ENCODE results near the gene NTN1.
A peak's percentile ranks its signal among the peaks of the same experiment; 100 is the strongest.
"Not testable (repeated sequence)": the region's sequence is repeated elsewhere in the genome, so short reads cannot be mapped to it uniquely, and the experiment has no call there.

The NTN1 gene

DNA sequence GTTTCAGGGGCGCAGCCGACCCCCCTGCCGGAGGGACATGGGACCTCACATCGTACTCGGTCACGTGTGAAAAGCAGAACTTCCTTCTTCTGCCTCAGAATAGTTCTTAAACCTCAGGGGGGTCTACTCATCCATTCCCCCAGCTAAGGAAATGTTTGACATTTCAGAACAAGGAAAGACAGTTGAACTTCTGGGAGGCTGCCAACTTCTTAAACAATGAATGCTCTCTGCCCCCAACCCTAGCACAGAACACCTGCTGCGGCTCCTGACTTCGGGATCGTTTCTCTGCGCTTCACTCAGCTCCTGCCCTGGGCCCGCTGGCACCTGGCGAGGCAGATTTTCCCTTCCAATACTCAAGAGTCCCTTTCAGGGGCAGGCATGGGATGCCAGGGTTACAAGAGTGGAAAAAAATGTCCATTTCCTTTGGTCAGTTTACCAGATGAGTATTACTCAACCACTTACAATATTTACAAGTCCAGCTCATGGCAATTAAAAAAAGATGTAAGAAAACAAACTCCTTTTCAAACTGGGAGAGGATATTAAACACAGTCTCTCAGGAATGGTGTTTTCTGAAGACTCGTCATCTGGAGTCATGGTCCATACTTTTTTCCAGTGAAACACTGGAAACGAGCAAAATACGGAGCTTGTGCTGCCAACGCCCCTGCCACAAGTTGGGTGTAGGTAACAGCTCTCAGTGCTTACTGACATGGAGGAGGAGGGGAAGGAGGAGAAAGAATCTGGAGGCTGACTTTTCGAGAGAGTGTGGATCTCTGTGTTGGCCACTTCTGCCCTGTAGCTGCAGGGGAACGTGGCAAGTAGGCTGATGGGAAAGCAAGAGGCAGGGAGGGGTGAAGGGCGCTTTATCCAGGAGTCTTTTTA, 235.7 kb downstream of the NTN1 start:
- Histone ChIP-seq H3K9me3 (ENCODE audit: control insufficient read depth in 5 of 5, low read length in 5 of 5) (no peaks in the 10 kb centered on the region), H3K4me1 (ENCODE audit: control insufficient read depth in 5 of 5, insufficient read depth in 5 of 5, low read length in 5 of 5) (peaks cover 1 to 43% (median 20%) of the 10 kb centered on the region in 5 donors), H3K4me3 (ENCODE audit: low read depth in 1 of 5, low read length in 5 of 5) (no peak overlapping the region), H3K9ac (ENCODE audit: low read length in 5 of 5) (peak overlapping the region in 1 of 5 donors; percentile 21), H3K27me3 (ENCODE audit: control insufficient read depth in 5 of 5, insufficient read depth in 4 of 5, low read length in 5 of 5) (no peaks in the 10 kb centered on the region), H3K27ac (ENCODE audit: low read depth, low read length) (no peak overlapping the region), H3K36me3 (ENCODE audit: control insufficient read depth in 5 of 5, insufficient read depth in 5 of 5, low read length in 5 of 5) (peaks cover 0 to 2% (median 0%) of the 10 kb centered on the region in 5 donors)

DNA sequence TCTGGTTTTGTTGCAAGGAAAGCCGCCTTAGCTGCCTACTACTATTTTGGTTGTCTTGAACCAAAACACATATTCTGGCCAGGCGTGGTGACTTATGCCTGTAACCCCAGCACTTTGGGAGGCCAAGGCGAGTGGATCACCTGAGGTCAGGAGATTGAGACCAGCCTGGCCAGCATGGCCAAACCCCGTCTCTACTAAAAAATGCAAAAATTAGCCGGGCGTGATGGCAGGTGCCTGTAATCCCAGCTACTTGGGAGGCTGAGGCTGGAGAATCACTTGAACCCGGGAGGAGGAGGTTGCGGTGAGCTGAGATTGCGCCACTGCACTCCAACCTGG, 236.3 kb downstream of the NTN1 start:
- not testable (repeated sequence) for H3K27me3 ChIP-seq (ENCODE audit: control insufficient read depth in 5 of 5, insufficient read depth in 4 of 5, low read length in 5 of 5); H3K27ac ChIP-seq (ENCODE audit: low read depth, low read length); H3K9me3 ChIP-seq (ENCODE audit: control insufficient read depth in 5 of 5, low read length in 5 of 5); H3K4me3 ChIP-seq (ENCODE audit: low read depth in 1 of 5, low read length in 5 of 5); H3K9ac ChIP-seq (ENCODE audit: low read length in 5 of 5); H3K36me3 ChIP-seq (ENCODE audit: control insufficient read depth in 5 of 5, insufficient read depth in 5 of 5, low read length in 5 of 5)
- peaks cover 1 to 45% (median 20%) of the 10 kb centered on the region in 5 donors for H3K4me1 ChIP-seq (ENCODE audit: control insufficient read depth in 5 of 5, insufficient read depth in 5 of 5, low read length in 5 of 5)

DNA sequence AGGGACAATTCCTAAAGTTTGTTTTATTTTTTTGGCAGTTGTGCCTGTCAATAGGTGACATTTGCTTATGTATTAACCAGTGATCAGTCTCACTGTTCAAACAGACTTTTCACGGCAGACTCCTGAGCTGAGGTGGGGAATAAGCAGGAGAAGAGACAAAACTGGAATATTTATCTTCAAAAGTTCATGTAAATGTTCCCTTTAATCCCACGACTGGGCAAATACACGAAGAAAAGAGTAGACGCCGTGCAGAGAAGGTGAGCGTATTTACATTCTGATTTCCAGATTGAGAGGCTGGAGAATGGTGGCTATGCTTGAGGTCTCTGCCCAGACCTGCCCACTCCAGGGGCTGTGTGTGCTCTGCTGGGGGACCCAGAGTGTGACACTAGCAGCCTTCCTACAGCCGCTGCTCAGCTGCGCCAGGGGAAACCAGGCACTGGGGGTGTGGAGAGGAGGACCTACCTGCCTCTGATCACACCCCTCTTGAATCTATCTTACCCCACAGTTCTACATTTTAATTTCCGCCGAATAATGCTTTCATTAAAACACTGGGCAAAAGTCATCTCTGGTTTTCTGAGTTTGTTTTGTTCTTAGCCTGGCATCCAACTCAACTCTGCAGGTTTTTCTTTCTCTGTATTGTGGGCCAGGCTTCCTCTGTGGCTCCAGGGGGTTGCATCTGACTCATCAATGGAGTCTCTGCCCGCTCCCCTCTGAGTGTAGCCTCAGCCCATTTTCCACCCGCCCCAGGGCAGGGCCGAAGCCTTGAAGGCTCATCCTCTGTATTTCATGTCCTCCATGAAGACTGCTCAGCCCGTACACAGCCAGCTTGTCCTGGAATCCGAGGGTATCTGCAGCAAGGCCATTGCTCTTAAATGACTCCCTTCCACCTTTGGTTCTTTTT, 237.1 kb downstream of the NTN1 start:
- no peaks in the 10 kb centered on the region for H3K27me3 ChIP-seq (ENCODE audit: control insufficient read depth in 5 of 5, insufficient read depth in 4 of 5, low read length in 5 of 5)
- no peak overlapping the region for H3K4me3 ChIP-seq (ENCODE audit: low read depth in 1 of 5, low read length in 5 of 5)
- H3K36me3 ChIP-seq (ENCODE audit: control insufficient read depth in 5 of 5, insufficient read depth in 5 of 5, low read length in 5 of 5) = no peaks in the 10 kb centered on the region
- no peak overlapping the region for H3K27ac ChIP-seq (ENCODE audit: low read depth, low read length)
- peaks cover 1 to 45% (median 20%) of the 10 kb centered on the region in 5 donors for H3K4me1 ChIP-seq (ENCODE audit: control insufficient read depth in 5 of 5, insufficient read depth in 5 of 5, low read length in 5 of 5)
- H3K9me3 ChIP-seq (ENCODE audit: control insufficient read depth in 5 of 5, low read length in 5 of 5) = no peaks in the 10 kb centered on the region
- no peak overlapping the region for H3K9ac ChIP-seq (ENCODE audit: low read length in 5 of 5)

DNA sequence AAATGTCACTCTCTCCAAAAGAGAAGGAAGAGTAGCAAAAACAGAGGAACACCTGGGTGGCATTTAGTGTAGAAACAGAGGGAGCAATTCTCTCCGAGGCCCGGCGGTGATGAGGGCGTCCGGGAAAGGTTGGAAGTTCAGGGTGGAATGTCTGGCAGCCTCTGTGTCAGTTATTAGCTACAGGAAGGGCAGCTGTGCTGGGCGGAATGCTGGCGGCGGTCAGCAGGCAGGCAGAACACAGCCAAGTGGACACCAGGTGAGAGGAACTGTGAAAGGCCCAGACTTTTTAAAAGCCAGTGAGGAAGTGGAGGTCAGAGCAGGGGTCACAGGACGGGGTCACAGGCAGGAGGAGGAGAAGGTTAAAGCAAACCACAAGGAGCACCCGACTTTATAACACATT, 238.1 kb downstream of the NTN1 start:
- Histone ChIP-seq H3K4me3 (ENCODE audit: low read depth in 1 of 5, low read length in 5 of 5) (no peak overlapping the region), H3K4me1 (ENCODE audit: control insufficient read depth in 5 of 5, insufficient read depth in 5 of 5, low read length in 5 of 5) (peaks cover 1 to 45% (median 20%) of the 10 kb centered on the region in 5 donors), H3K9me3 (ENCODE audit: control insufficient read depth in 5 of 5, low read length in 5 of 5) (peaks cover 0 to 6% (median 0%) of the 10 kb centered on the region in 5 donors), H3K36me3 (ENCODE audit: control insufficient read depth in 5 of 5, insufficient read depth in 5 of 5, low read length in 5 of 5) (no peaks in the 10 kb centered on the region), H3K27ac (ENCODE audit: low read depth, low read length) (no peak overlapping the region), H3K27me3 (ENCODE audit: control insufficient read depth in 5 of 5, insufficient read depth in 4 of 5, low read length in 5 of 5) (no peaks in the 10 kb centered on the region), H3K9ac (ENCODE audit: low read length in 5 of 5) (no peak overlapping the region)

DNA sequence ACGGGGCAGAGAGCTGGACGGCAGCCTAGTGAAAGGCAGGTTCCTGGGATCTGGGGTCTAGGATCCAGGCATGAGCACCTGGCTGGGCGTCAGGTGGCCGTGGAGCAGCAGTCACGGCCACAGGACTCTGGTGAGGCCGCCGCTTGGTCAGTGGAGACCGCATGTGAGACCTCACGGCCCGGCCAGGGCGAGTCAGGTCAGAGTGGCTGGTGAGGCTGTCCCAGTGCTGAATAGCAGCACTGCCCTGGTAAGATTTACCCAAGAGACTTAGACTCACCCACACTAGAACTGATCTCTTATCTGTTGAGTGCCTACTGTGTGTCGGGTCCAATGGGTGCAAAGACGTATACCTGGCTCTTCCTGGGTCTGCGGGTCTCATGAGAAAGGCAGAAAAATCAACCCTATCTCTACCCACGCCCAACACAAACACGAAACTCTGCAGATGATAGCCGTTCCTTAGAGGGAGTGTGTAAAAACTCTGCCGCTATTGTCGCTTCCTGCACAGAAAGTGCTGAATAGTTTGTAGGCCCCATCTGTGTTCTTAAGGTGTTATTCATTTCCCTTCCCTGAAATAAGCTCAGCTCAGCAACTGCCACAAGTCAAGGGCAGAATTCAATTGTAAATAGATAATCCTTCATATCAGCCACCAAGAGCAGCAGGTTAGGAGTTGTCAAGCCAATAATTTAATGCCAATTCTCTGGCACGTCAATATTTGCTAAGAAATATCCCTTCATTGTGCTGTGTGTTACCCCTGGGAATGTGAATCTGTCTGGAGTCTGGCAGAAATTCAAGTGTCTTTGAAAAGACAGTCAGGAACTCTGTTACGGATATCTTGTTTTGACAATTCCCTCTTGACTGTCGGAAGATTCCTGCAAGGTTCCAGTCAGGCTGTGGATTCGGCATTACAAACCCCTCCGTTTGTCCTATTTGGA, 240.0 kb downstream of the NTN1 start:
- Histone ChIP-seq H3K27ac (ENCODE audit: low read depth, low read length) (no peak overlapping the region), H3K36me3 (ENCODE audit: control insufficient read depth in 5 of 5, insufficient read depth in 5 of 5, low read length in 5 of 5) (peaks cover 0 to 5% (median 0%) of the 10 kb centered on the region in 5 donors), H3K9me3 (ENCODE audit: control insufficient read depth in 5 of 5, low read length in 5 of 5) (peaks cover 0 to 6% (median 0%) of the 10 kb centered on the region in 5 donors), H3K4me3 (ENCODE audit: low read depth in 1 of 5, low read length in 5 of 5) (no peak overlapping the region), H3K9ac (ENCODE audit: low read length in 5 of 5) (no peak overlapping the region), H3K27me3 (ENCODE audit: control insufficient read depth in 5 of 5, insufficient read depth in 4 of 5, low read length in 5 of 5) (no peaks in the 10 kb centered on the region), H3K4me1 (ENCODE audit: control insufficient read depth in 5 of 5, insufficient read depth in 5 of 5, low read length in 5 of 5) (peaks cover 1 to 44% (median 18%) of the 10 kb centered on the region in 5 donors)

DNA sequence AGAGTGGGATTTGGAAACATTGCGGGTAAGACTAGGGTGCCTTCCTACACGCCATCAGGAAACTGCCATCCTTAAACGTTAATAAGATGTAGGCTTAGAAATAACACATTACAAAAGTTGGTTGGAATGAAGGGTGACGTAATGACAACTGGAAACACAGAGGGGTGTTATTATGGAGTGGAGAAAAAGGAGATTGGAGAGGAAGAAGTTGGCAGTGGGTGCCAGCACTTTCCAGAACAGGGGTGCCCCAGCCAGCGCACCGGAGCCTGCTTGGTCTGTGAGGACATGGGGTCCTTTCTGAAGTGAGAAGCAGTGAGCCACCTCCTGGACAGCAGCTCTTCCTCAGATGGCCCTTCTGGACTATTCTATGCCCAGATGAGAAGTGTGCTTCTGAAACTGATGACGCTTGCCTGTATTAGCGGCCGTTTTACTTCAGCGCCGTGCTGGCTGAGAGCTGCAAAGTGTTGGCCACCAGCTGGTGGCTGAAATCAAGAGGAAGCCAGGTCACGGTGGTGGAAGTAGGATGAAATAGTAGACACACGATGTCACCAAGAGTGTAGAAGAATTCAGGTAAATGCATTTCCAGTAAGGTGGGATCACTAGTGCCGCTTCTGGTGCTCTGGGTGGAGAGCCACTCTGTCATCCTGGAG, 244.8 kb downstream of the NTN1 start:
- H3K9ac ChIP-seq (ENCODE audit: low read length in 5 of 5) = no peak overlapping the region
- no peaks in the 10 kb centered on the region for H3K27me3 ChIP-seq (ENCODE audit: control insufficient read depth in 5 of 5, insufficient read depth in 4 of 5, low read length in 5 of 5)
- H3K9me3 ChIP-seq (ENCODE audit: control insufficient read depth in 5 of 5, low read length in 5 of 5) = peaks cover 0 to 6% (median 0%) of the 10 kb centered on the region in 5 donors
- H3K36me3 ChIP-seq (ENCODE audit: control insufficient read depth in 5 of 5, insufficient read depth in 5 of 5, low read length in 5 of 5) = peaks cover 0 to 5% (median 5%) of the 10 kb centered on the region in 5 donors
- H3K4me3 ChIP-seq (ENCODE audit: low read depth in 1 of 5, low read length in 5 of 5) = no peak overlapping the region
- H3K27ac ChIP-seq (ENCODE audit: low read depth, low read length) = no peak overlapping the region
- H3K4me1 ChIP-seq (ENCODE audit: control insufficient read depth in 5 of 5, insufficient read depth in 5 of 5, low read length in 5 of 5) = peaks cover 1 to 10% (median 8%) of the 10 kb centered on the region in 5 donors

DNA sequence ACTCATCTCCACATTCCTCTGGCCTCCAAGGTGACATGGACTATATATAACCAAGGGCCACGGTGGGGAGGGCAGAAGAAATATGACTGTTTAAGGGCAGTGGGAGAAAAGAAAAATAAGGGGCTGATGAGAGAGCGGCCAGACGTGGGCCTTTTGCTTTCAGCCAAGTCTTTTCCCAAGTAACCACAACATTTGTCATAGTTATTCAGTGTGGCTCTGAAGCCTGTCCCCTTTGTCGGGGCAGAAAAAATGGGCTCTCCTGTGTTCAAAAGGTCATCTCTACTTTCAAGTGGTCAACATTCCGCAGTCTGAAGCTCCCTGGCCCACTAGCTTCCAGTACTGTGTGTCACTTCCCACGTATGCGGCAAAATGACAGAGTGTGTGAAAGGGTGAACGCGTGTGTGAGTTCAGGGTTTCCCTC, 245.4 kb downstream of the NTN1 start:
- peaks cover 0 to 5% (median 3%) of the 10 kb centered on the region in 5 donors for H3K4me1 ChIP-seq (ENCODE audit: control insufficient read depth in 5 of 5, insufficient read depth in 5 of 5, low read length in 5 of 5)
- H3K9me3 ChIP-seq (ENCODE audit: control insufficient read depth in 5 of 5, low read length in 5 of 5) = peaks cover 0 to 6% (median 0%) of the 10 kb centered on the region in 5 donors
- H3K36me3 ChIP-seq (ENCODE audit: control insufficient read depth in 5 of 5, insufficient read depth in 5 of 5, low read length in 5 of 5) = peaks cover 0 to 5% (median 5%) of the 10 kb centered on the region in 5 donors
- H3K27ac ChIP-seq (ENCODE audit: low read depth, low read length) = no peak overlapping the region
- no peak overlapping the region for H3K9ac ChIP-seq (ENCODE audit: low read length in 5 of 5)
- H3K27me3 ChIP-seq (ENCODE audit: control insufficient read depth in 5 of 5, insufficient read depth in 4 of 5, low read length in 5 of 5) = no peaks in the 10 kb centered on the region
- no peak overlapping the region for H3K4me3 ChIP-seq (ENCODE audit: low read depth in 1 of 5, low read length in 5 of 5)

DNA sequence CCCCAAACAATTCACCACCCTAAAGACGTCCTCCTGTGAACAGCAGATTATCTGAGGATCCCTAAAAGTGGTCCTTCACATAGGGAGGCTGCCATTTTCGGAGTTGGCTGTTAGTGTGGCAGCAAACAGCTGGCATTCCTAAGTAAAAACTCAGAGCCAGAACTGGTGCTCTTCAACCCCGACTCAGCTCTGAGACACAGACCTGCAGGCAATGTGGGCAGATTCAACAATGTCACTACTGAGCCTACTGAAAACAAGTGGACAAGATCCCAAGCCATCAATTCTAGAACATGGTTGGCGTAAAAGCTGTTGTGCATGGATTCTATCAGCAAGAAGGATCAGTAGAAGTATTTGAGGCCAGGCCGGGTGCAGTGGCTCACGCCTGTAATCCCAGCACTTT, 247.2 kb downstream of the NTN1 start:
- Histone ChIP-seq H3K4me1 (ENCODE audit: control insufficient read depth in 5 of 5, insufficient read depth in 5 of 5, low read length in 5 of 5) (peaks cover 0 to 10% (median 5%) of the 10 kb centered on the region in 5 donors), H3K4me3 (ENCODE audit: low read depth in 1 of 5, low read length in 5 of 5) (no peak overlapping the region), H3K27ac (ENCODE audit: low read depth, low read length) (no peak overlapping the region), H3K27me3 (ENCODE audit: control insufficient read depth in 5 of 5, insufficient read depth in 4 of 5, low read length in 5 of 5) (no peaks in the 10 kb centered on the region), H3K9me3 (ENCODE audit: control insufficient read depth in 5 of 5, low read length in 5 of 5) (peaks cover 0 to 6% (median 0%) of the 10 kb centered on the region in 5 donors), H3K9ac (ENCODE audit: low read length in 5 of 5) (no peak overlapping the region), H3K36me3 (ENCODE audit: control insufficient read depth in 5 of 5, insufficient read depth in 5 of 5, low read length in 5 of 5) (peaks cover 0 to 5% (median 5%) of the 10 kb centered on the region in 5 donors)

All from subcutaneous abdominal adipose tissue (tissue), 5 donors.